Fibroblast of skin of scalp (primary cell): ENCODE measurements around the gene KRTAP5-2.
A peak's percentile ranks its signal among the peaks of the same experiment; 100 is the strongest.

Experiments used
- DNase-seq: peaks from one replicate; pipeline ENCODE4 v3.0.0-alpha.2; 2013

The KRTAP5-2 gene

DNA sequence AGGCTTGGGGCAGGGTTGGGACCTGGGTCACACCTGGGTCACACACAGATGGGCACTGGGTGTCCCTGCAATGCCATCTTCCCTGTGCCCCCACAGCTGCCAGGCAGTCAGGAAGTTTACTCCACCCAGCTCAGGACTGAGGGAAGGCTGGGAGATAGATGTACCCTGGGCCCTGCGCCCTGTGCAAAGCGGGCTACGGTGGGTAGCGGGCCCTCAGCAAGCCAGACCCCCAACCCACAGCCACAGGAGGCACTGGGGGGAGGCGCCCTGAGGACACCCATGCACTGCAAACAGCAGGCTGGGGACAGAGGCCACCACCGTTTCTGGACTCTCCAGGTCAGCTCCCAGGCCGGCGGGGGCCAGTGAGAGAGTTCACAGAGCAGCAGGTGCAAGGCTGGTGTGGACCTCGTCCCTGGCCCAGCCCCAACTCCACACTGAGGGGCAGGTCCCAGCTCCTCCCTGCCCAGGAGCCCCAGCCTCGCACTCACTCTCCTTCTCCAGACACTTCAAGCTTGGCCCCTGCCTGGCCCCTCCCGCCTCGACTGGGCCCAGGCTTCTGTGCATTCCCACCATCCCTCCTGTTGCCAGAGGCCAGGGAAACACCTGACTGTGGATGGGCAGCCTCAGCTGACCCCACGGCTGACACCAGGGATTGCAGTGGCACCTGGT is 30.9 kb downstream of the KRTAP5-2 start:
- no peak for DNase-seq

DNA sequence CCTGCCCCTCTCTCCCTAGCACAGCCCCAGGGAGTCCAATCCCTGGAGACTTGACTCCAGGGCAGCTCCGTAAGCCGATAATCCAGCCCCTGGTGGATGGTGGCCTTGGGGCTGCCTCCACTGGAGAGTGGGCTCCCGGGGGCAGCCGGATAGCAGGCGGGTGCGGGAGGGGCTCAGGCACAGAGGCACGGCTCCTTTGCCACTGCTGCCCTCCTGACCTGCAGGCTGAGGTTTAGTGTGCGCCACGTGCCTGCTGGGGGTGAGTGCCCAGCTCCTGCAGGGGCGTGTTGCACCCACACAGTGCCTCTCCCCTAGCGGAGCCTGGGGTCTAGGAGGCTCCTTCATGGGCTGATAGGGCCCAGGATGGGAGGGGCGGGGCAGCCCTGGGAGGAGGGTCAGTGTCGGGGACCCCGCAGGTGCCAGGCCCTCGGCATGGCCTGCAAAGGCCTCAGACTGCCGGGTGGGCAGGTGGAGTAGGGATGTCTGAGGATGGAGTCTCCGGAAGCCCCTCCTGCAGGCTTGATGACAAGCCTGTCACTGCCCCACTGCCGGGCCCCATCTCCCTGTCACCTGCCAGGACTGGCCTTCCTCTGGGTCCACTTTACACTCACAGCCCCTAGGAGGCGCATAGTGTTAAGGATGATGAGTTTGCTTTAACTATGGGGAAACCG is 31.6 kb downstream of the KRTAP5-2 start:
- DNase-seq, result no peak

DNA sequence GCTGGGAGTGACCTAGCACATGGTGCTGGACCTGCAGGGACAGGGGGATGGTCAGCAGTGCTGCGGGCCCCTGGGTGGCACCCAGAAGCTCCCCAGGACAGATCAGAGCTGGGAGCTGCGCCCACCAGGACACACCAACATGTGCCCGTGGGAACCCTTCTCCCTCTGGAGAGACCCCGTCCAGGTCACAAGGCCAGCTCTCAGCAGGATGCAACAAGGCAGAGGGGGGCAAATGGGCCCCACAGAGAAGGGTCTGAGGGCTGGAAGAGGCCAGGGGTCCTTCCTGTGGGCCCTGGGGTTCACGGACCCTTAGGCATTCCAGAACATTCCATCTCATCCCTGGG is 32.2 kb downstream of the KRTAP5-2 start:
- no peak for DNase-seq

DNA sequence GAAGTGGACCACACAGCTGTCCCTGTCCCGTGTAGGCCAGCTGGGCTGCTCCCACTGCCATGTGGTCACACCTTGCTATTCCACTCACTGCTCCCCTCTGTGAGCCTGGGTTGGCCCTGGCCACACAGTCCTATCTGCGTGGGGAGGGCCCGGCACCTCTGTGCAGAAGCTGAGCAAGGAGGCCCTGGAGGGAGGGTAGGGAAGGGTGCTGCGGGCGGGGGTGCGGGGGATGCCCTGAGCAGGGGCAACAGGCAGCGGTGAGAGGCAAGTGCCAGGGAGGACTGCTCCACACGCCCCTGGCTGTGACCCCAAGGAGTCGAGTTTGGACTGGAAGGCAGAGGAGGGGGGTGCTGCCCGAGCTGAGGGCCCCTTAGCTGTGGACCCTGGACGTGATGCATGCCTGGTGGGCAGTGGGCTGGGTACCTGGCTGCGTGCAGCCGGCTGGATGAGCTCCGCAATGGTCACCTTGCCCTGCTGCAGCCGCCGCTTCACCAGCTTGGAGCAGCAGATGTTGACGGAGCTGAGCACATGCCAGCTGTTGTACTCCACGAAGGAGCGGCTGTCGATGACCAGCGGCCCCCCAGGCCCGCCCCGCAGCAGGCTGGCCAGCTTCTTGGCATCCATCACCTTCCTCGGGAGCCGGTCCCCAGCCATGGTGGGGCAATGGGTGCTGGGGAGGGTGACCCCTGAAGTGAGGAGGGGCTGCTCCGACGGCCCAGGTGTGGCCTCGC is 32.8 kb downstream of the KRTAP5-2 start:
- no peak for DNase-seq

DNA sequence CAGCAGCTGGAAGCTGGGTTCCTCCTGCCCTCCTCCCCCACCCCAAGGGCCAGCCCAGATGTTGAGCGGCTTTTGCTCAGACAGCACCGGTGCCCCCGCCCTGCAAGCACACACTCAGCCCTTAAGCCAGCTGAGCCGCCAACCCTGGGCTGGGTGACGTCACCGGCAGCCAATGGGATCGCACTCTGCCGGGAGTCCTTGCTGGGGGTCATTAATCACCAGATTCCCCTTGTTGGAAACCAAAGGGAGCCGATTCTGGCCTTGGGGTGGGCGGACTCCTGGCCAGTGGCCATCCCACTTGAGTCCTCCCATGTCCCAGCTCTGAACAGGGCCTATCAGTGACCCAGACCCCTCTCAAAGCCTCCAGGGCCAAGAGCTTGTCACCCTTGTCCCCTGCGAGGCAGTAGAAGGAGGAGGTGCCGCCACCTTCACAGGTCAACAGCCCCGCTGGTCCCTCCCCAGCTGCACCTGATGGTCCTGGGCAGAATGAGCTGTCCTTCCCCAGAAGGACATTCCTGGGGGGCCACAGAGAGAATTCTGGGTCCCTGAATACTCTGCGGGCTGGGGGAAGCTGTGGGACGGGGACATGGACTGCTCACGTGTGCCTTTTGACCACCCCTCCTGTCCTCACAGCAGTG is 33.4 kb downstream of the KRTAP5-2 start:
- peak; percentile 94 for DNase-seq

DNA sequence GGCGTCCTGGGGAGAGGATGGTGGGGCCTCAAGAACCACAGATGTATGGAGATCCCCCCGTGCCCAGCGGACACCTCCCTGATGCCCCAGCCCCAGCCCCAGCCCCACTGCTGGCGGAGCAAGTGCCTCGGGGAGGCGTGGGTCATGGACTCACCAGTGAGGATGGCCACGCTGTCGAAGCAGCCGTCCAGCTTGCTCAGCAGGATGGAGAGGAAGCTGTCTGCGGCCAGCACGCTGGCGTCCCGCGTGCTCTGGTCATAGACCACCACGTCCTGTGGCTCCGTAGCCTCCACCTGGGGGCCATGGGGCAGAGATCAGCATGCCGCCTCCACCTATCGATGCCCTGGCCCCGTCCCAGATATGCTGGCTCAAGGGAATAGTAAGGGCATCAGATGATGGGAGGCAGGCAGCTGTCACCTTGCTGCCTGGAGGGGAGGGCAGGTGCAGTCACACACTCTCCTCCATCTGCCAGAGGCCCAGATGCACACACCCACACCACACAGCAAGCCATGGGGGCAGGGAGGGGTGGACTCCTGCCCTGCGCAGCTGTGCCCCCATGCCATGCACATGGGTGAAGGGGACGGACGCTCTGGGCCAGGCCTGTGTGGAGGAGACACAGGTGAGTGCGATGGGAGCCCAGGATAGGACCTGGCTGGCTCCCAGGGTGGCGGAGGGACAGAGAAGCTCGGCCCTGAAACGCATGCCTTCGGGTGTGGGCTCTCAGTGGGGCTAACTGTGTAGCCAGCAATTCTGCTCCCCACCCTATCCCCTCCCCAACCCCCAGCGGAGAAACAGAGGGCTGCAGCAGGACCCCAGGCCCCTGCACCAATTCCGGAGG is 34.2 kb downstream of the KRTAP5-2 start:
- DNase-seq, result no peak

DNA sequence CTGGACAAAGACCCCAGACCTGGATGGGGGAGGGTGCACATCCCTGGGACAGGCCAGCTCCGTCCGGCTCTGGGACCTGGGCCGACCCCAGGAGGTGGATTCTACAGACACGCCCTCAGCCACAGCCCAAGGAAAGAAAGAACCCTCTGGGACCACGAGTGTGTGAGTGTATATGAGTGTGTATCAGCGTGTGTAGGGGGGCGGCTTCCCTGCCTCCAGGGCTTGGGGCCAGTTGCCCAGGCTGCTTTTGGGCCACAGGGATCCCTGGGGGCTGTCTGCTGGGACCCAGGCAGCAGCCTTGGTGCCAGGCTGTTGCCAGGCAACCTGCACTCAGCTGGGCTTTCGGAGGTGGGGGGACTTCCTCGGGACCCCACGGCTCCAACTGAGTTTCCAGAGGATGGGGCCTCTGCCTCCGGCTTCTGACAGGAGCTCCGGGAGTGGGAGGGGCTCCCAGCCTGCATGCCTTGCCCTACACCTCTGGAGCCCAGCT is 34.9 kb downstream of the KRTAP5-2 start:
- no peak for DNase-seq

DNA sequence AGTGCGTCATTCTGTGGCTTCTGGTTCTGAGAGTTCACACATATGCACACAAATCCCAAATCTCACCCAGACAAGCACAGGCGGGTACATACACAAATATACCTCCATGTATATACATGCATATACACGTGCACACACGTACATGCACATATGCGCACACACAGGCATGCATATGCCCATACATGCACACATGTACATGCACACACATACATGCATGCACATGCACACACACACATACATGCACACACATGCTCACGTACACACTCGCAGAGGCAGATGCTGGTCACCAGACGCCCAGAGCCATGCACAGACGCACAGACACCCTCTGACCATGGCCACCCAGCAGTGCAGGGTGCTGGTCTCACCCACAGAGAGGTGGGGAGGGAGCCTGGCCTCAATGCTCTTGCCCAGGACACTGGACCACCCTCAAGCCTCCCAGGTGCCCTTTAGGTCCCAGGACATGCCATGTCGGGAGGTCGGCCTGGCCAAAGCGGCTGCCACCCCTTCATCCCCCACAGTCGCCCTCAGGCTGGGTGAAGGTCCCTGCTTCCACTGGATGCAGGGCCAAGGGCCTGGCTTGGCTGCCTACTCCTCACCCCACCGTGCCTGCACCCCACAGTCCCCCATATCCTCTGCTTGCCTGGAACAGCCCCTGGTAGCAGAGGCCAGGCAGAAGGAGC is 35.5 kb downstream of the KRTAP5-2 start:
- no peak for DNase-seq

DNA sequence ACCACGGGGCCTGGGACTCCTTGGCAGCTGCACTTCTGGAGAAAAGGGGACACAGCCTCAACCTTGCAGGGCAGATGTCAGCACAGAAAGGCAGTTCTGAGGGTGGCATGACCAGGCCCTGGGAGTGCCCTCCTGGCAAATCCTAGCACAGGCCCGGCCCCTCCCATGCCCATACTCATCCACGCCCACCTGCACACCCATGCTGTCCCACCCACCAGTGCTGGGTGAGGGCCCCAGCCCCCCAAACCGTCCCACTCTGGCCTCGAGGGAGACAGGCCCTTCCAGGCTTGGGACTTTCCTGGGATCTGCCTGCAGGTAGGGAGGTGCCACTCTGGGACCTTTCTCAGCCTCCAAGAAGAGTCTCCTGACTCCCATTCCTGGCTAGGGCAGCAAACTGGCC is 36.1 kb downstream of the KRTAP5-2 start:
- no peak for DNase-seq

DNA sequence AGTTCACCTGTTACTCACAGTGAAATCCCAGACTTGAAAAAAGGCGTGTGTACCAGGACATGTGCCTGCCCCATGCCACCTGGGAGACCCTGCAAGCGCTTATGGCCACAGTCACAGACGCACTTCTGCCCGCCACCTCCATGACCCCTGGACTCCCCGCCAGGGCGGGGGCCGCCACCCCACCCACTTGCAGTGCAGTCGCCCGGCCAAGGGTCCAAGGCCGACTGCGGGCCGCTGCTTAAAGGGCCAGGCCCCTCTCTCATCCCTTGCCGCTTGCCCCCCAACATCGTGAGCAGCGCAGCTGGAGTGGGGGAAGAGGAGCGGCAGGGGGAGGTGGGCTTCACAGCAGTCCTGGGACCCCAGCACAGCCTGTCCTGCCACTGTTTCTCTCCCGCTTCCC is 36.8 kb downstream of the KRTAP5-2 start:
- no peak for DNase-seq

DNA sequence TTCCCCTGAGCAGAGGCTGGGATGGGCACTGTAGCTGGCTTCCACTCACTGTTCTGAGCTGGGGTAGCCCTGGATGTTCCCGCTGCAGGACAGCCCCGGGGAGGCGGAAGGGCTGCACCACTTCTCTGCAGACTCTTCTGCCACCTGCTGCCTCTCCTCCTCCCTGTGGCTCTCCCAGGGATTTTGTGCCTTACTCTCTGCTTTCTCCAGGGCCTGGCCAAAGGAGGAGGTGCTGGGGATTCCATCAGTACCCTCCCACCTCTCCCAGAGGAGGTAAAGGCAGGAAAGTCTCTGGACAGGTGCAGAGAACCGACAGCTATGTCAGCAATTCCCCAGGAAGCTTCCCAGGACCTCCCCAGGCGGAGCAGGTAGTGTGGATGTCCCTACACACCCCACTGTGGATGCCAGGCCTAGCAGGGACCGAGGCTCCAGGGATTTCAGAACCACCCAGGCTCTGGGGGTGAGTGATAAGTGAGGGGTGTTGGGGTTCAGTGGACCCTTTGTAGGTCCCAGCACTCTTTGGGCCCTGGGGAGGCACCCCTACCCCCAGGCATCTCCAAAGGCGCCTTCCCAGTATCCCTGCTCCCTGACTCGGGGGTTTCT is 37.3 kb downstream of the KRTAP5-2 start:
- DNase-seq, result no peak

DNA sequence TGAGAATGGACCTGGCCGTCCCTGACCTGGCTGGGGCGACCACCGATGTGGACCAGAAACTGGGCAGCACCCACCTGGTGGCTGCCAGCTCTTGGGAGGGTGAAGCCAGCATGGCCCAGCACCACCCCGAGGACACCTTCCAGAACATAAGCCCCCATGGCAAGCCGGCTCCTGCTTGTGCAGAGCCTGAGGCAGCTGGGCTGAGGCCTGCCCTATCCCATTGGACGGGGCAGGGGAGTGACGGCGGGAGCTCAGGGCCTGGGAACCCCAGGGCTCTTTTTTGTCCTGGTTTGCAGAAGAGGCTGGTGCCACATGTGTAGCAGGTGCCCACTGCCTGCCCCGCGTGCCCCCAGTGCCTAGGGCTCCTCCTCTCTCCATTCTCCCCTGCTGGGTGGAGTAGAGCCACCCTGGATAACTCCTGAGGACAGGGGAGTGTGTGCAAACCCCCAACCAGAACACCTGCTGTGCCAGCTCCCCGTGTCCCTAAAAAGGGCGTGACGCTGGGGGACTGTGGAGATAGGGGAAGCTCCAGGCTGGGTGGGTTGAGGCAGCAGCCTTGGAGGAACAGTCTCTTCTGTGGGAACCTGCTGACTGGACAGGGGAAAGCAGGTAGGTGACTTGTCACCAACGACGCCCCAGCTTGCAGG is 38.0 kb downstream of the KRTAP5-2 start:
- no peak for DNase-seq

DNA sequence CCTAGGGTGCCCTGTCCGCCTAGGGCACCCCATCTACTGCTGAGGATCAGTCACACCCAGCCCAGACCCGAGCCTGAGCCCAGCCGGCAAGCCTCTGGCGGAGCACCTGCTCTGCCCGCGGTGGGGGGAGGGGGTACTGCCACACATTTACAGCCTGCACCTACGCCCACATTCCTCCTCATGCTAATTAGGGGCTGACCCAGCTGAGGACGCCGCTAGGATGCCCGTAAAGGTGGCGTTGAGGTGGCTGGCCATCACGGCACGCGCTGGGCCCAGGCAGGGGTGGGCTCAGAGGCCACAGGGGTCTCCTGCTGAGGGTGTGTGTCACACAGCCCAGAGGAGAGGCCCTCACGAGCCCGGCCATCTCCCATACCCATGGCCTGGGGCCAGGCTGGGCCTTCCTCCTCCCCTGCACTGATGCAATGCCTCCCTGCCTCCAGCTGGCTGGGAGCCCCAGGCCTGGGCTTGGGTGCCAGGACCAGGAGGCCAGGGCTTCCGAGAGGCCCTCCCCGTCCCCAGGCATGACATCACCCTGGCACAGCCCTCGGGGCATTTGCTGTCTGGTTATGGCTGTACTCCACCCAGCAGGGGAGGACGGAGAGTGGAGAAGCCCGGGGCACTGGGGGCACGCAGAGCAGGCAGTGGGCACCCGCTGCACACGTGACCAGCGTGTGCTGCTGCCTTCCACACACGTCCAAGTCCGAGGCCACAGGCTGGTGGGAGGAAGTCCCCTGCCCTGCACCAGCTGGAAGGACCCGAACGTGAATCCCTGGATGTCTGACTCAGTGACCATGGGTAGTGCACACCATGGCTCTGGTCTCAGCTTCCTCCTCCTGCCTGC is 38.8 kb downstream of the KRTAP5-2 start:
- peak; percentile 84 for DNase-seq

DNA sequence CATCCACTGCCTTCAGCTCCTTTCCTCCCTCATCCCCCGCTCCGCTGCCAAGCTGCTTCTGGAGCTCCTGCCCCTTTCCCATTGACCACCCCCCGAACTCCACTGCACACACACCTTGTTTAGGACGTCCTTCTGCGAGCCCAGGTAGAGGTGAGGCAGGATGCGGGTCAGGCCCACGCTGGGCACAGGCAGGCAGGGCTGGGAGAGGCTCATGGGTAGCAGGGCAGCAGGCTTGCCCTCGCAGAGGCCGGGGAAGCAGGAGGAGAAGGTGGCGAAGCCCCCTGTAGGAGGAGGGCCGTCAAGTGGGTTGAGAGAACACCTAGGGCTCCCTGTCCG is 39.4 kb downstream of the KRTAP5-2 start:
- no peak for DNase-seq

DNA sequence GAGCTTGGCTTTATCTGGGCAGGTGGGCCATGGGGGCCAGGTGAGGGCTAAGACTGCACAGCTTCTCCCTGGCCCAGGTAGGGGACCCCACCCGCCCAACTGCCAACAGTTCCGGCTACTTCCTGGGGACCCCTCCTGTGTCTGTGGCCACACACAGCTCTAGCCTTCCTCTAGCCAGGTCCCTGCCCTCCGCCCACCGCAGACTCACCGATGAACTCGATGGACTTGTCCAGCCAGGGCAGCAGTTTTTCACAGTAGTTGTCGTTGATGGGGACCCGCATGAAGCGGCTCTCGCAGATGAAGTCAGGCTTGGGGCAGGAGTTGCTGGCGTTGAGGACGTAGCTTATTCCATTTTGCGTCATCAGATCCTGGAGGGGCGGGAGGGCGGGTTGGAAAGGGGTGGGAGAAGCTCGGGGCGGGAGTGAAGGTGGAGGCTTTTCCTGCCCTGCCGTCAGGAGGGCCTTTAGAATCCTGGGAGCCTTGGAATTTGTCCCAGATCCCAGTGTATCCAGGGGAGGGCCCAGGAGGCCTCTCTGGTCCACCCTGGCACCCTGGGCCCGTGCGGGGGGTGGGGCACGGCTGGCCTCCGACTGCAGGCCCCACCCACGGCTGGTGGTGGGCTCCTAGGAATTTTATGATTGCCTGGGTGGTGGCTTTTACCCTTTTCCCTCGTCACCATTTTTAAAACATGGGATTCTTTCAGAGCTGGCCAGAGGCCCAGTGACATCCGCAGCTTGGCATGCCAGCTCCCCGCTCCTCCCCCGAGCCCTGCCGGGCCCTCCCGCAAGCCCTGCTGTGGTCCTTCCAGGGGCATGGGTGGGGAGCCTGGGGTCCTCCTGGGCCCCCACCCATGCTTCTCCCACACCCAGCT is 40.0 kb downstream of the KRTAP5-2 start:
- peak; percentile 92 for DNase-seq

DNA sequence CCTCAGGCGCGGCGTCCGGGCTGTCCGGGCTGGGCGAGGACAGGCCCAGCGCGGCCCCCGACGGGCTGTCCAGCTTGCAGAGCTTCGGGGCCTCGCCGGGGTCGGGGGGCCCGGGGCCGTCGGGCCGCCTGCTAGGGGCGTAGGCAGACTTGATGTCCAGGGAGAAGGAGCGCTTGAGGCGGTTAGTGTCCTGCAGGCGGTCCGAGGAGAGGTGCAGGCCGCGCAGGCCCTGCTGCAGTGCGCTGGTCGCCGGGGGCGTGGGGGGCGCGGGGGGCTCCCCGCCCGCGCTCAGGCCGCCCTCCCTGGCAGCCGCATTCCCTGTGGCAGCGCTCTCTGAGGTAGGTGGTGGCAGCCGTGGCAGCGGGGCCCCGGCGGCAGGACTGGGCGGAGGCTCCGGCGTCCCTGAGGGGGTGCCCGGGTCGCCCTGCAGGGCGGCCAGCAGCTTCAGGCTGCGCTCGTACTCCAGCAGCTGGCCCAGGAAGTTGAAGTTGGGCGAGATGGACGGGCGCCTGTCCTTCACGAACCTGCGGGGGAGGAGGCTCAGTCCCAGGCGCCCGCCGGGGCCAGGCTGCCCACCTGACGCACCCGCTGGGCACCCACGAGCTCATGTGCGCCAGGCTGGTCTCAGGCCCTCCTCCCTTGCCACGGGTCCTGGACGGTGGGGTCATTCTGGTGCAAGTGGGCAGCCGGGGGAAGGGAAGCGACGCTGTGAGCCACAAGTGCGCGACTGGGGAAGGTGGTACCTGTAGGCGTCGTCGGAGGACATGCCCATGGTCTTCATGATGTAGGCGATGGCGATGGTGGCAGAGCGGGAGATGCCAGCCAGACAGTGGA is 40.8 kb downstream of the KRTAP5-2 start:
- no peak for DNase-seq

DNA sequence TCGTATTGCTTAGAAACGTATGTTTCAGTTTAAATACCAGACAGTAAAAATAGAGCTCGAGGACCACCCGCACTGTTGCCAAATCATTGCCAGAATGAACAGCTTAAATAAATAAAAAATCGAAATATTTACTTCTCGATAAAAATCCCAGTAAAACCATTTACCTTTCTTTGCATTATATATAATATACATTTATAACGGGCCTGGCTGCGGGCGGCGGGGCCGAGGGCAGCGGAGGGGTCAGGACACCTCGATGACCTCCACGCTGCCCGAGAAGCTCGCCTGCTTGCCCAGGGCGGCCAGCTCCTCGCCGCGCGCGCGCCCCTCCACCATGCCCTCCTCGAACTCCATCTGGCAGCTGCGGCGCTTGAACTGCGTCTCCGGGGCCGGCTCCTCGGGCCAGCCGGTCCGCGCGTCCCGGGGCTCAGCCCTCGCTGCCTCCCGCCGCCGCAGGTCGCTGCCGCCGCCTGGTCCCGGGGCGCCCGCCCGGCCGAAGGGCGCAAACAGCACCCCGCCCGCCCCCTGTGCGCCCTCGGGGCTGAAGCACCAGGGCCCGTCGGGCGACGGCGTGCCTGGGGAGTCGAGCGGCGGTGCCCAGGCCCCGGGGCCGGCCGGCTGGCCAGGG is 41.7 kb downstream of the KRTAP5-2 start:
- no peak for DNase-seq
